K562 (cell line): ENCODE data around the gene MRPL48.

Experiments used
- CREB1 ChIP-seq, 2 experiments: sonication (generic) in 1 of 2; formaldehyde crosslinking in 1 of 2; IDR thresholded peaks; 2 replicates each; pipeline versions ENCODE4 v1.6.1 to v1.8.0; 2012 to 2022; ENCODE audit warnings: inconsistent platforms in 1 of 2, mild to moderate bottlenecking in 1 of 2, missing genetic modification reagents in 1 of 2, moderate library complexity in 1 of 2
- ETV1 ChIP-seq: fragments of 450-650 bp; conservative IDR thresholded peaks from 2 replicates; pipeline ENCODE4 v1.6.1; 2016; ENCODE audit warnings: missing genetic modification characterization, control low read depth, low read depth, missing compliant biosample characterization
- KDM1A ChIP-seq, 2 experiments: fragments of 450-650 bp; IDR thresholded peaks; 2 replicates each; pipeline ENCODE4 v1.6.1; 2016; ENCODE audit warnings: mild to moderate bottlenecking in 2 of 2
- PHB ChIP-seq: fragments of 250-450 bp; sonication (Bioruptor Pico); IDR thresholded peaks from 2 replicates; pipeline ENCODE4 v1.5.0; 2021
- ZBED1 ChIP-seq: IDR thresholded peaks from 2 replicates; pipeline ENCODE4 v1.6.1; 2014
- ZNF282 ChIP-seq: sonication (generic); formaldehyde crosslinking; IDR thresholded peaks from 2 replicates; pipeline ENCODE4 v1.8.1; 2023; ENCODE audit warnings: missing genetic modification reagents
- TF ChIP-seq, protein P1 (sequence below), 3 experiments: IDR thresholded peaks in 2 of 3; conservative IDR thresholded peaks in 1 of 3; 2 replicates each; pipeline ENCODE4 v1.5.1; 2011 to 2012; ENCODE audit warnings: low read length in 3 of 3, mild to moderate bottlenecking in 3 of 3, control low read depth in 2 of 3, improper control_type of control experiment in 1 of 3, inconsistent platforms in 1 of 3, low read depth in 1 of 3, mixed read lengths in 1 of 3, moderate library complexity in 1 of 3; ENCODE audit not compliant: insufficient read depth in 2 of 3
- TF ChIP-seq, protein P2 (sequence below): fragments of 450-650 bp; IDR thresholded peaks from 2 replicates; pipeline ENCODE4 v1.7.1; 2018; ENCODE audit warnings: mild to moderate bottlenecking, low read depth; ENCODE audit not compliant: partially characterized antibody

DNA sequence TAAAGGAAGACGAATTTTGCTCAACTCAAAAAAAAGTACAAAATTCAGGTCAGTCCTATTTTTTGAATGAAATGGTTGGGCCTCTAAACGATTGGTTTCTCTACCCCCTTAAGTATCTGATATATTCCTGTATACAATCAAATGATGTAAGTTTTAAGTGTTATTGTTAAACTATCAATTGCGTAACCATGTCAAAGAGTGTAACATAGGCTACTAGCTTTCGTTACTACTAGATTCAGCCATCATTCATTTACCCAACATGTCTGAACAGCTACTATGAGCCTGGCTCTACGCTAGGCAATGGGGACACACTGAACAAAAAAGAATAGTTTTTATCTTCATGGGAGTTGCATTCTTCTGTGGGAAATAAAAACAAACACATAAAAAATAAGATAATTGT, 30.1 kb upstream of the MRPL48 start:
- TF ChIP-seq PHB (no peak), ZBED1 (no peak), ZNF282 (CRISPR knock-in tag) (no peak), CREB1 (IDR thresholded peaks at IDR 0.05) (no peak), CREB1 (CRISPR knock-in tag; IDR thresholded peaks at IDR 0.05) (no peak), KDM1A (IDR thresholded peaks at IDR 0.05) (no peak), ETV1 (tag) (no peak)
- TF ChIP-seq, protein P1, sequence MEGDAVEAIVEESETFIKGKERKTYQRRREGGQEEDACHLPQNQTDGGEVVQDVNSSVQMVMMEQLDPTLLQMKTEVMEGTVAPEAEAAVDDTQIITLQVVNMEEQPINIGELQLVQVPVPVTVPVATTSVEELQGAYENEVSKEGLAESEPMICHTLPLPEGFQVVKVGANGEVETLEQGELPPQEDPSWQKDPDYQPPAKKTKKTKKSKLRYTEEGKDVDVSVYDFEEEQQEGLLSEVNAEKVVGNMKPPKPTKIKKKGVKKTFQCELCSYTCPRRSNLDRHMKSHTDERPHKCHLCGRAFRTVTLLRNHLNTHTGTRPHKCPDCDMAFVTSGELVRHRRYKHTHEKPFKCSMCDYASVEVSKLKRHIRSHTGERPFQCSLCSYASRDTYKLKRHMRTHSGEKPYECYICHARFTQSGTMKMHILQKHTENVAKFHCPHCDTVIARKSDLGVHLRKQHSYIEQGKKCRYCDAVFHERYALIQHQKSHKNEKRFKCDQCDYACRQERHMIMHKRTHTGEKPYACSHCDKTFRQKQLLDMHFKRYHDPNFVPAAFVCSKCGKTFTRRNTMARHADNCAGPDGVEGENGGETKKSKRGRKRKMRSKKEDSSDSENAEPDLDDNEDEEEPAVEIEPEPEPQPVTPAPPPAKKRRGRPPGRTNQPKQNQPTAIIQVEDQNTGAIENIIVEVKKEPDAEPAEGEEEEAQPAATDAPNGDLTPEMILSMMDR (IDR thresholded peaks at IDR 0.05 in 2 of 3, conservative IDR thresholded peaks at IDR 0.05 in 1 of 3; ENCODE audit: insufficient read depth in 2 of 3, low read depth in 1 of 3, low read length in 3 of 3): no peak
- TF ChIP-seq, protein P2, sequence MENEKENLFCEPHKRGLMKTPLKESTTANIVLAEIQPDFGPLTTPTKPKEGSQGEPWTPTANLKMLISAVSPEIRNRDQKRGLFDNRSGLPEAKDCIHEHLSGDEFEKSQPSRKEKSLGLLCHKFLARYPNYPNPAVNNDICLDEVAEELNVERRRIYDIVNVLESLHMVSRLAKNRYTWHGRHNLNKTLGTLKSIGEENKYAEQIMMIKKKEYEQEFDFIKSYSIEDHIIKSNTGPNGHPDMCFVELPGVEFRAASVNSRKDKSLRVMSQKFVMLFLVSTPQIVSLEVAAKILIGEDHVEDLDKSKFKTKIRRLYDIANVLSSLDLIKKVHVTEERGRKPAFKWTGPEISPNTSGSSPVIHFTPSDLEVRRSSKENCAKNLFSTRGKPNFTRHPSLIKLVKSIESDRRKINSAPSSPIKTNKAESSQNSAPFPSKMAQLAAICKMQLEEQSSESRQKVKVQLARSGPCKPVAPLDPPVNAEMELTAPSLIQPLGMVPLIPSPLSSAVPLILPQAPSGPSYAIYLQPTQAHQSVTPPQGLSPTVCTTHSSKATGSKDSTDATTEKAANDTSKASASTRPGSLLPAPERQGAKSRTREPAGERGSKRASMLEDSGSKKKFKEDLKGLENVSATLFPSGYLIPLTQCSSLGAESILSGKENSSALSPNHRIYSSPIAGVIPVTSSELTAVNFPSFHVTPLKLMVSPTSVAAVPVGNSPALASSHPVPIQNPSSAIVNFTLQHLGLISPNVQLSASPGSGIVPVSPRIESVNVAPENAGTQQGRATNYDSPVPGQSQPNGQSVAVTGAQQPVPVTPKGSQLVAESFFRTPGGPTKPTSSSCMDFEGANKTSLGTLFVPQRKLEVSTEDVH: no peak
